CD14-positive monocyte (primary cell): Measurements from ENCODE around the gene EPC1. TPM values are rescaled to one million over a fixed set of nuclear protein-coding genes. Genes with fewer than 3 reads are reported as not detected.

Experiments
- DNase-seq, 3 donors: peaks; one replicate each; pipeline ENCODE4 v3.0.0-alpha.2; 2011 to 2022
- H2AFZ ChIP-seq: 2 replicates; pipeline ENCODE4 v1.6.0; 2012; ENCODE audit warnings: mild to moderate bottlenecking, low read depth, low read length, inconsistent platforms; ENCODE audit not compliant: insufficient read depth, poor library complexity, severe bottlenecking
- H3K27ac ChIP-seq, 2 donors: 1 replicate in 1 of 2; 2 replicates in 1 of 2; pipeline ENCODE4 v1.5.1; 2012 to 2013; ENCODE audit warnings: low read length in 2 of 2, control low read depth in 1 of 2, inconsistent platforms in 1 of 2, low read depth in 1 of 2, mild to moderate bottlenecking in 1 of 2
- H3K27me3 ChIP-seq, 2 donors: one replicate each; pipeline versions ENCODE4 v1.6.0 to v1.6.1; 2011 to 2013; ENCODE audit warnings: low read length in 2 of 2; ENCODE audit not compliant: control insufficient read depth in 2 of 2, insufficient read depth in 2 of 2
- H3K36me3 ChIP-seq, 2 donors: replicated peaks in 1 of 2; 1 replicate in 1 of 2; 2 replicates in 1 of 2; pipeline versions ENCODE4 v1.5.1 to v1.6.1; 2012 to 2013; ENCODE audit warnings: low read length in 2 of 2, control low read depth in 1 of 2, inconsistent platforms in 1 of 2, mild to moderate bottlenecking in 1 of 2; ENCODE audit not compliant: insufficient read depth in 2 of 2, control insufficient read depth in 1 of 2
- H3K4me1 ChIP-seq, 2 donors: 1 replicate in 1 of 2; 2 replicates in 1 of 2; pipeline versions ENCODE4 v1.5.1 to v1.6.1; 2012 to 2013; ENCODE audit warnings: low read length in 2 of 2, control low read depth in 1 of 2, inconsistent platforms in 1 of 2, mild to moderate bottlenecking in 1 of 2, moderate library complexity in 1 of 2; ENCODE audit not compliant: insufficient read depth in 2 of 2, control insufficient read depth in 1 of 2
- H3K4me2 ChIP-seq: replicated peaks from 2 replicates; pipeline ENCODE3; 2012; ENCODE audit warnings: low read length, moderate library complexity, mild to moderate bottlenecking; ENCODE audit not compliant: poor library complexity, severe bottlenecking; ENCODE audit errors: extremely low read depth
- H3K4me3 ChIP-seq, 3 experiments: fragments of 200-600 bp in 1 of 3; sonication (generic) in 1 of 3; replicated peaks in 1 of 3; 1 replicate in 2 of 3; 2 replicates in 1 of 3; pipeline ENCODE4 v1.5.1; 2011 to 2013; ENCODE audit warnings: low read length in 3 of 3, mild to moderate bottlenecking in 3 of 3, control low read depth in 2 of 3, low read depth in 2 of 3, inconsistent platforms in 1 of 3, moderate library complexity in 1 of 3
- H3K79me2 ChIP-seq: 2 replicates; pipeline ENCODE4 v1.6.0; 2012; ENCODE audit warnings: mild to moderate bottlenecking, control low read depth, inconsistent platforms, low read length, moderate library complexity; ENCODE audit not compliant: insufficient read depth
- H3K9ac ChIP-seq: 2 replicates; pipeline ENCODE4 v1.6.0; 2017; ENCODE audit warnings: low read length, mild to moderate bottlenecking; ENCODE audit not compliant: insufficient read depth, poor library complexity, severe bottlenecking
- H3K9me3 ChIP-seq, 2 donors: replicated peaks in 1 of 2; 1 replicate in 1 of 2; 2 replicates in 1 of 2; pipeline versions ENCODE4 v1.5.1 to v1.6.1; 2012 to 2013; ENCODE audit warnings: low read length in 2 of 2, control low read depth in 1 of 2; ENCODE audit not compliant: control insufficient read depth in 1 of 2, insufficient read depth in 1 of 2
- H4K20me1 ChIP-seq: 2 replicates; pipeline ENCODE4 v1.6.0; 2012; ENCODE audit warnings: mild to moderate bottlenecking, low read length, control low read depth, moderate library complexity; ENCODE audit not compliant: insufficient read depth
- H3K27ac Mint-ChIP-seq, 7 donors: one replicate each; pipeline ENCODE4 v1.8.0; 2020; ENCODE audit warnings: mild to moderate bottlenecking in 7 of 7, mixed read lengths in 7 of 7, moderate library complexity in 6 of 7, inconsistent platforms in 2 of 7
- H3K27me3 Mint-ChIP-seq, 3 donors: one replicate each; pipeline ENCODE4 v1.8.0; 2021 to 2022; ENCODE audit warnings: low read depth in 3 of 3, mild to moderate bottlenecking in 3 of 3, mixed read lengths in 3 of 3, moderate library complexity in 3 of 3, inconsistent platforms in 1 of 3
- H3K36me3 Mint-ChIP-seq, 2 donors: one replicate each; pipeline ENCODE4 v1.8.0; 2020; ENCODE audit warnings: mixed read lengths in 2 of 2, inconsistent platforms in 1 of 2, mild to moderate bottlenecking in 1 of 2
- H3K4me1 Mint-ChIP-seq: one replicate; pipeline ENCODE4 v1.8.0; 2020; ENCODE audit warnings: mild to moderate bottlenecking, mixed read lengths
- H3K4me3 Mint-ChIP-seq, 2 donors: one replicate each; pipeline ENCODE4 v1.8.0; 2020; ENCODE audit warnings: mild to moderate bottlenecking in 2 of 2, mixed read lengths in 2 of 2, moderate library complexity in 1 of 2
- H3K9me3 Mint-ChIP-seq, 7 donors: one replicate each; pipeline ENCODE4 v1.8.0; 2020 to 2022; ENCODE audit warnings: mixed read lengths in 7 of 7, mild to moderate bottlenecking in 6 of 7, moderate library complexity in 6 of 7, inconsistent platforms in 2 of 7
- CTCF ChIP-seq: fragments of 200-600 bp; IDR thresholded peaks from one replicate; pipeline ENCODE4 v1.8.0; 2022; ENCODE audit warnings: antibody characterized with exemption, mild to moderate bottlenecking
- WGBS: methylation state at CpG from one replicate; pipeline ENCODE4 v1.1.5; 2013; ENCODE audit warnings: missing lambda C conversion rate; ENCODE audit not compliant: insufficient coverage; 5-methylcytosine and 5-hydroxymethylcytosine counted together
- intact Hi-C, 2 donors: fragments of 100-400 bp; cut with micrococcal nuclease; formaldehyde crosslinking; loops; one replicate each; pipeline versions ENCODE4 v1.15.0 to v1.15.1; 2023
- polyA plus RNA-seq, 3 donors: library from polyadenylated mRNA; depleted of rRNA in 1 of 3; unstranded in 2 of 3; stranded (reverse) in 1 of 3; fragments of 300-500 nt in 2 of 3; fragments of >200 nt in 1 of 3; fragmentation: Illumina TruSeq in 2 of 3; gene quantifications; 1 replicate in 2 of 3; 2 replicates in 1 of 3; pipeline ENCODE4 v1.2.3, GENCODE V29; 2012 to 2021

The EPC1 gene
- polyA plus RNA-seq, 3 donors = 28.3 to 60.8 (median 31.0) TPM

DNA sequence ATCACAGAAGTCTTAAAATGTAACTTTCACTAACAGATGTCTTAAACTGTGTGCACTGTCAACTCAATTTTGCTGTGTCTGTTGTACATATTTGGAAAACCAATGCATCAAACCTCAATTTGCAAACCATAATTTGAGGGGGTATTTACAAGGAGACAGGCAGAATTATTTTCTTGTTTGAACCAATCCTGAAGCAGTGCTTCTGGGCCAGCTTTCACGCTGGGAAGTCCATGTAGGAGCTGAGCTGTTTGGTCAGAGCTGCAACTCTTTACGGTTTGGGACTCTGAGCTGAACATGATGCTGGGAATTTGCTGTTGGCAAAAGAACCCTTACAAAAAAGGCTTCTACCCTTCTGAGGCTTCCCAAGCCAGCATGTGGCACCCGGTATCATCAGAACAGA is 43.2 kb upstream of the EPC1 start:
- Histone ChIP-seq H3K4me1 (peaks cover 7 to 9% of the 10 kb centered on the region in 2 donors), H3K4me2 (no peak overlapping the region), H3K9me3 (no peaks in the 10 kb centered on the region), H3K4me3 (no peak overlapping the region), H3K27me3 (no peaks in the 10 kb centered on the region), H3K27ac (no peak overlapping the region), H4K20me1 (no peaks in the 10 kb centered on the region), H3K79me2 (no peaks in the 10 kb centered on the region), H2AFZ (no peak overlapping the region), H3K9ac (no peak overlapping the region), H3K36me3 (no peaks in the 10 kb centered on the region)
- no CpG with 5 or more reads among the region's 3 CpGs for WGBS
- Mint-ChIP-seq H3K27me3 (no peaks in the 10 kb centered on the region), H3K9me3 (peaks cover 0 to 2% (median 0%) of the 10 kb centered on the region in 7 donors), H3K36me3 (no peaks in the 10 kb centered on the region), H3K4me1 (peaks cover 9% of the 10 kb centered on the region), H3K4me3 (no peak overlapping the region), H3K27ac (no peak overlapping the region)
- TF ChIP-seq CTCF = no peak
- DNase-seq = no peak
- intact Hi-C loops = no loop called here

DNA sequence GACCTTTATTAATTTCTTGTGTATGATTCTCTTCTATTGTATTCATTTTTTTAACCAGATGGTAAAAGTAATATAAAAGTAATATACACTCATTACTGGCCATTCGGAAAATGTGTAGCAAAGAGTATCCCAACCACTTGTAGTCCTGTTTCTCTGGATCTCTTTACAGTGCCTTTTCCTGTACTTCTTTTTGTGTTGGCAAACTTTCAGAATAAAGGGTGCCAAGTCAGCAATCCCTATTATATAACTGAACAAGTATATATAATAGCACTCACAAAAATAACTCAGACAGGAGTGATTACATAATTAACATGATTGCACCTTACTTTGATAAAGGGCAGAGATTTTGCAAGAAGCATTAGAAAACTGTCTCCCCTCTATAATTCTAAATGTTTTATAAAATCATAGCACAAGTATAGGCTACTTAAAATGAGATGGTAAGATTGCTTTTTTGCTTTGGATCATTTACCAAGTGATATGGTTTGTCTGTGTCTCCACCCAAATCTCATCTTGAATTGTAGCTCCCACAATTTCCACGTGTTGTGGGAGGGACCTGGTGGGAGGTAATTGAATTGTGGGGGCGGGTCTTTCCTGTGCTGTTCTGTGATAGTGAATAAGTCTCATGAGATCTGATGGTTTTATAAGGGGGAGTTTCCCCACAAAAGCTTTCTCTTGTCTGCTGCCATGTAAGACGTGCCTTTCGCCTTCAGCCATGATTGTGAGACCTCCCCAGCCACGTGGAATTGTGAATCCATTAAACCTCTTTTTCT is 41.5 kb upstream of the EPC1 start:
- no peak for DNase-seq
- Histone ChIP-seq H3K9me3 (no peaks in the 10 kb centered on the region), H3K27ac (no peak overlapping the region), H3K4me2 (no peak overlapping the region), H4K20me1 (no peaks in the 10 kb centered on the region), H3K36me3 (no peaks in the 10 kb centered on the region), H2AFZ (no peak overlapping the region), H3K4me3 (no peak overlapping the region), H3K4me1 (peaks cover 7 to 9% of the 10 kb centered on the region in 2 donors), H3K27me3 (no peaks in the 10 kb centered on the region), H3K9ac (no peak overlapping the region), H3K79me2 (no peaks in the 10 kb centered on the region)
- Mint-ChIP-seq H3K4me3 (no peak overlapping the region), H3K27me3 (peaks cover 0 to under 1% (median 0%) of the 10 kb centered on the region in 3 donors), H3K27ac (no peak overlapping the region), H3K36me3 (no peaks in the 10 kb centered on the region), H3K9me3 (peaks cover 0 to 3% (median 0%) of the 10 kb centered on the region in 7 donors), H3K4me1 (peaks cover 9% of the 10 kb centered on the region)
- no CpG with 5 or more reads among the region's 6 CpGs for WGBS
- no peak for TF ChIP-seq CTCF
- intact Hi-C loops = no loop called here
